Neutrophil (primary cell): ENCODE data around the gene HIVEP3.

Experiments
- H3K27ac ChIP-seq: fragments of 200-600 bp; sonication (generic); 2 replicates; pipeline ENCODE4 v1.5.1; 2016; ENCODE audit warnings: mild to moderate bottlenecking, moderate library complexity
- H3K27me3 ChIP-seq: fragments of 200-600 bp; sonication (generic); 2 replicates; pipeline ENCODE4 v1.6.0; 2016; ENCODE audit warnings: mild to moderate bottlenecking
- H3K36me3 ChIP-seq: fragments of 200-600 bp; sonication (generic); 2 replicates; pipeline ENCODE4 v1.5.1; 2017
- H3K4me1 ChIP-seq, 2 experiments: fragments of 200-600 bp in 1 of 2; sonication (generic) in 1 of 2; 1 replicate in 1 of 2; 2 replicates in 1 of 2; pipeline versions ENCODE4 v1.5.1 to v1.6.1; 2013 to 2016; ENCODE audit warnings: low read depth in 1 of 2, low read length in 1 of 2, mild to moderate bottlenecking in 1 of 2, moderate library complexity in 1 of 2; ENCODE audit not compliant: control insufficient read depth in 1 of 2, insufficient read depth in 1 of 2
- H3K4me3 ChIP-seq, 2 experiments: fragments of 200-600 bp in 1 of 2; sonication (generic) in 1 of 2; 1 replicate in 1 of 2; 2 replicates in 1 of 2; pipeline ENCODE4 v1.5.1; 2013 to 2016; ENCODE audit warnings: low read depth in 1 of 2, low read length in 1 of 2, mild to moderate bottlenecking in 1 of 2, moderate library complexity in 1 of 2
- H3K9me3 ChIP-seq: fragments of 200-600 bp; sonication (generic); 2 replicates; pipeline ENCODE4 v1.5.1; 2016
- TF ChIP-seq, protein P1 (sequence below): fragments of 200-600 bp; sonication (generic); IDR thresholded peaks from 2 replicates; pipeline ENCODE4 v1.5.1; 2016; ENCODE audit warnings: antibody characterized with exemption

Gene HIVEP3

GRCh38 chr1:41607808-41608207, 310.9 kb downstream of the HIVEP3 start:
- no peak overlapping the region for H3K27ac ChIP-seq
- TF ChIP-seq, protein P1, sequence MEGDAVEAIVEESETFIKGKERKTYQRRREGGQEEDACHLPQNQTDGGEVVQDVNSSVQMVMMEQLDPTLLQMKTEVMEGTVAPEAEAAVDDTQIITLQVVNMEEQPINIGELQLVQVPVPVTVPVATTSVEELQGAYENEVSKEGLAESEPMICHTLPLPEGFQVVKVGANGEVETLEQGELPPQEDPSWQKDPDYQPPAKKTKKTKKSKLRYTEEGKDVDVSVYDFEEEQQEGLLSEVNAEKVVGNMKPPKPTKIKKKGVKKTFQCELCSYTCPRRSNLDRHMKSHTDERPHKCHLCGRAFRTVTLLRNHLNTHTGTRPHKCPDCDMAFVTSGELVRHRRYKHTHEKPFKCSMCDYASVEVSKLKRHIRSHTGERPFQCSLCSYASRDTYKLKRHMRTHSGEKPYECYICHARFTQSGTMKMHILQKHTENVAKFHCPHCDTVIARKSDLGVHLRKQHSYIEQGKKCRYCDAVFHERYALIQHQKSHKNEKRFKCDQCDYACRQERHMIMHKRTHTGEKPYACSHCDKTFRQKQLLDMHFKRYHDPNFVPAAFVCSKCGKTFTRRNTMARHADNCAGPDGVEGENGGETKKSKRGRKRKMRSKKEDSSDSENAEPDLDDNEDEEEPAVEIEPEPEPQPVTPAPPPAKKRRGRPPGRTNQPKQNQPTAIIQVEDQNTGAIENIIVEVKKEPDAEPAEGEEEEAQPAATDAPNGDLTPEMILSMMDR: no peak
- H3K9me3 ChIP-seq: no peaks in the 10 kb centered on the region
- H3K4me1 ChIP-seq: no peaks in the 10 kb centered on the region
- no peak overlapping the region for H3K4me3 ChIP-seq
- H3K36me3 ChIP-seq: no peaks in the 10 kb centered on the region
- H3K27me3 ChIP-seq: no peaks in the 10 kb centered on the region

DNA sequence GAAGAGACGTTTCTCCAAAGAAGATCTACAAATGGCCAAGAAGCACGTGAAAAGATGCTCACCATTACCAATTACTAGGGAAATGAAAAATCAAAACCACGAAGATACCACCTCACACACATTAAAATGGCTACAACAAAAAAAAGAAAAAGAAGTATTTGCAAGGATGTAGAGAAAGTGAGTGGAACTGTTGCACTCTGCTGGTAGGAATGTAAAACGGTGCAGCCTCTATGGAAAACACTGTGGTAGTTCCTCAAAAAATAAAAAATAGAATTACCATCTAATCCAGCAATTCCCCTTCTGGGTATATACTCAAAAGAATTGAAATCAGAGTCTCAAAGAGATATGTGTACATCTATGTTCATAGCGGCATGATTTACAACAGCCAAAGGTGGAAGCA, 318.8 kb downstream of the HIVEP3 start:
- no peak overlapping the region for H3K27ac ChIP-seq
- H3K9me3 ChIP-seq: no peaks in the 10 kb centered on the region
- no peaks in the 10 kb centered on the region for H3K36me3 ChIP-seq
- no peaks in the 10 kb centered on the region for H3K4me1 ChIP-seq
- H3K27me3 ChIP-seq: no peaks in the 10 kb centered on the region
- TF ChIP-seq, protein P1: no peak
- no peak overlapping the region for H3K4me3 ChIP-seq

DNA sequence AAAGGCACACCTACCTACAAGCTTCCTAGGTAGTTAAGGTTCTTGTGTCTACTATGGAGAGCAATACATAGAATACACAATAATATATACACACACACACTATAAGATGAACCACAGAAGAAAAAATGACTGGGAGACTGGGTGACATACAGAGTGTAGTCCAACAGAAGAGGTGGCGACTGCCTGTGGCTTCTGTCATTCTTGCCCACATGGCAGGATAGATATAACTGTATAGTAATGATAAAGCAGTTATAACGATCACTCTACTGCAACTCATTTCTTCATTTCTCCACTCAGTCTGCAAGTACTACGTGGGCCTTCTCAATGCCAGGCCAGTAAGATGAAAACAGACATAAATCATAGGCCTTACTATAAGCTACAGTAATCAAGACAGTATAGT, 320.4 kb downstream of the HIVEP3 start:
- H3K27ac ChIP-seq: no peak overlapping the region
- H3K4me1 ChIP-seq: no peaks in the 10 kb centered on the region
- H3K4me3 ChIP-seq: no peak overlapping the region
- no peaks in the 10 kb centered on the region for H3K9me3 ChIP-seq
- TF ChIP-seq, protein P1: no peak
- H3K36me3 ChIP-seq: no peaks in the 10 kb centered on the region
- no peaks in the 10 kb centered on the region for H3K27me3 ChIP-seq

- Histone ChIP-seq H3K27me3 (no peaks in the 10 kb centered on the region), H3K9me3 (no peaks in the 10 kb centered on the region), H3K27ac (no peak overlapping the region), H3K36me3 (no peaks in the 10 kb centered on the region), H3K4me3 (no peak overlapping the region), H3K4me1 (no peaks in the 10 kb centered on the region)
- TF ChIP-seq, protein P1: no peak
These were observed 326.1 kb downstream of the HIVEP3 start for GRCh38 chr1:41592451-41593125.

DNA sequence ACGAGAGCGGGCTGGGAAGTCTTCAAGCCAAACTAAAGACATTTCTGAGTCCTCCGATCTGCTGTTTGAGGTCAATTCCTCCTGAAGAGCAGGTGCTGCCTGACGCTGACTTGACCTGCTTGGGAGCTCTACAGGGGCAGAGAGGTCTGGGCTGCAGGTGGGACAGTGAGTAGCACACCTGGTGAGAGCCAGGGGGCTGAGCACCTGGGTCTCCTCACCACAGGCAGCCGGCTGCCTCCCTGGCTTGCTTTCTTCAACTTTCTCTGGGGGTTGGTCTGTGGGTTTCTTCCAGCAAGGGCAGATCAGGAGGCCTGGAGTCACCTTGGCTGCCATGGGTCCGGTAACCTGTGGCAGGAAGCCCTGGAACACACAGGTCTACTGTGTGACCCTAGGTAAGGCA, 326.8 kb downstream of the HIVEP3 start:
- Histone ChIP-seq H3K36me3 (no peaks in the 10 kb centered on the region), H3K4me3 (no peak overlapping the region), H3K27ac (no peak overlapping the region), H3K9me3 (no peaks in the 10 kb centered on the region), H3K27me3 (no peaks in the 10 kb centered on the region), H3K4me1 (no peaks in the 10 kb centered on the region)
- TF ChIP-seq, protein P1: no peak

DNA sequence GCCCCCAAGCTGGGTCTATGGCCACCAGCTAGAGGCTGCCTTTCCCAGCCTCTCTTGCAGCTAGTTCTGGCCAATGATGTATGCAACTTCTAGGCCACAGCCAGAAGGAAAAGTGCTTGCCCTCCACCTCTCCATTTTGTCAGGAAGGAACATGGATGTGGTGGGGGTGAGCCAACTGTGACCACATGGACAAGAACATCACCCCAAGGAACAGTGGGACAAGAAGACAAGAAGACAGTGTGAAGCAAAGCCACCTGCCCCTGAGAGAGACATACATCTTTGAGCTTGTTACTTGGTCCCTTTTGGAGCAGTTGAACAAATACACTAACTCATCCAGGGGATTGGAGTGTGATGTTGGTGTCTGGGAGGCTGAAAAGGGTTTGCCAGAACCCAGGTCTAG, 328.4 kb downstream of the HIVEP3 start:
- H3K4me3 ChIP-seq: no peak overlapping the region
- no peaks in the 10 kb centered on the region for H3K4me1 ChIP-seq
- H3K9me3 ChIP-seq: no peaks in the 10 kb centered on the region
- H3K27ac ChIP-seq: no peak overlapping the region
- no peaks in the 10 kb centered on the region for H3K36me3 ChIP-seq
- no peaks in the 10 kb centered on the region for H3K27me3 ChIP-seq
- TF ChIP-seq, protein P1: no peak
